GM12873 (cell line): ENCODE results near the gene ATP6AP2.

Source experiments
- CTCF ChIP-seq: IDR thresholded peaks from 2 replicates; pipeline ENCODE4 v1.5.1; 2012; ENCODE audit warnings: low read depth, mild to moderate bottlenecking, moderate library complexity, low read length, control low read depth; ENCODE audit not compliant: insufficient read depth; ENCODE audit errors: missing control alignments

The ATP6AP2 gene

GRCh38 chrX:40563784-40564183 lies 17.0 kb upstream of the ATP6AP2 start:
- no peak for TF ChIP-seq CTCF

GRCh38 chrX:40564447-40564846 lies 16.3 kb upstream of the ATP6AP2 start:
- no peak for TF ChIP-seq CTCF

- no peak for TF ChIP-seq CTCF
Observed at GRCh38 chrX:40570346-40571093, 10.2 kb upstream of the ATP6AP2 start.

- TF ChIP-seq CTCF: no peak
Observed at GRCh38 chrX:40571600-40571999, 9.2 kb upstream of the ATP6AP2 start.

- TF ChIP-seq CTCF: peak; percentile 70
Observed at GRCh38 chrX:40573763-40574162, 7.0 kb upstream of the ATP6AP2 start.

GRCh38 chrX:40576291-40576690 lies 4.5 kb upstream of the ATP6AP2 start:
- TF ChIP-seq CTCF: no peak

GRCh38 chrX:40578039-40578695 lies 2.6 kb upstream of the ATP6AP2 start:
- TF ChIP-seq CTCF: no peak
